ENCODE data around the gene CERKL.

GRCh38 chr2:181574321-181574720 lies 82.6 kb downstream of the CERKL start:
- TF ChIP-seq TAF1 (IDR thresholded peaks at IDR 0.05; ENCODE audit: borderline replicate concordance, insufficient read depth, low read length) (no peak), POLR2AphosphoS5 (IDR thresholded peaks at IDR 0.05; ENCODE audit: low read depth, low read length) (no peak), REST (IDR thresholded peaks at IDR 0.05; ENCODE audit: insufficient read depth in 1 of 2, low read depth in 2 of 2, low read length in 2 of 2) (no peak)

Measured in PFSK-1 (cell line).